MM.1S (cell line): ENCODE data around the gene HS3ST4.

Experiments used
- DNase-seq: peaks from one replicate; pipeline ENCODE4 v3.0.0-alpha.2; 2015
- H2AFZ ChIP-seq: fragments of 300-600 bp; sonication (generic); 2 replicates; pipeline ENCODE4 v1.6.0; 2016; ENCODE audit warnings: antibody characterized with exemption, low read length
- H3F3A ChIP-seq: fragments of 300-600 bp; sonication (generic); 2 replicates; pipeline ENCODE4 v1.6.1; 2016; ENCODE audit warnings: mild to moderate bottlenecking, antibody characterized with exemption, low read length, moderate library complexity, mixed read lengths; ENCODE audit not compliant: insufficient read depth
- H3K27ac ChIP-seq: fragments of 300-600 bp; sonication (generic); 2 replicates; pipeline ENCODE4 v1.5.1; 2016; ENCODE audit warnings: mild to moderate bottlenecking, low read length
- H3K27me3 ChIP-seq: fragments of 300-600 bp; sonication (generic); replicated peaks from 2 replicates; pipeline ENCODE4 v1.6.0; 2016; ENCODE audit warnings: low read length; ENCODE audit not compliant: insufficient read depth
- H3K36me3 ChIP-seq: fragments of 300-600 bp; sonication (generic); replicated peaks from 2 replicates; pipeline ENCODE4 v1.6.1; 2016; ENCODE audit warnings: mild to moderate bottlenecking, low read length, mixed read lengths; ENCODE audit not compliant: insufficient read depth
- H3K4me1 ChIP-seq: fragments of 300-600 bp; sonication (generic); 2 replicates; pipeline ENCODE4 v1.6.1; 2016; ENCODE audit warnings: low read length, mixed read lengths
- H3K4me2 ChIP-seq: fragments of 300-600 bp; sonication (generic); 2 replicates; pipeline ENCODE4 v1.6.0; 2016; ENCODE audit warnings: low read depth, low read length
- H3K4me3 ChIP-seq: fragments of 300-600 bp; sonication (generic); 2 replicates; pipeline ENCODE4 v1.5.1; 2016; ENCODE audit warnings: low read length, mixed read lengths
- H3K79me2 ChIP-seq: fragments of 300-600 bp; sonication (generic); 2 replicates; pipeline ENCODE4 v1.6.1; 2016; ENCODE audit warnings: mixed run types, low read length, mixed read lengths
- H3K9ac ChIP-seq: fragments of 300-600 bp; sonication (generic); 2 replicates; pipeline ENCODE4 v1.6.1; 2016; ENCODE audit warnings: low read length, mixed read lengths
- H3K9me2 ChIP-seq: fragments of 300-600 bp; sonication (generic); replicated peaks from 2 replicates; pipeline ENCODE4 v1.6.1; 2016; ENCODE audit warnings: mild to moderate bottlenecking, low read length, mixed read lengths; ENCODE audit not compliant: insufficient read depth
- H3K9me3 ChIP-seq: fragments of 300-600 bp; sonication (generic); replicated peaks from 2 replicates; pipeline ENCODE4 v1.6.1; 2016; ENCODE audit warnings: mild to moderate bottlenecking, low read length, mixed read lengths; ENCODE audit not compliant: insufficient read depth
- H4K20me1 ChIP-seq: fragments of 300-600 bp; sonication (generic); 2 replicates; pipeline ENCODE4 v1.6.1; 2016; ENCODE audit warnings: mild to moderate bottlenecking, low read length, moderate library complexity, mixed read lengths; ENCODE audit not compliant: insufficient read depth
- CTCF ChIP-seq: fragments of 300-600 bp; sonication (generic); IDR thresholded peaks from 2 replicates; pipeline ENCODE4 v1.5.1; 2016; ENCODE audit warnings: antibody characterized with exemption, low read length, mixed read lengths
- EZH2 ChIP-seq: fragments of 300-600 bp; sonication (generic); optimal IDR thresholded peaks from 2 replicates; pipeline ENCODE3; 2017; ENCODE audit warnings: low read depth, mild to moderate bottlenecking, antibody characterized with exemption, low read length, mixed read lengths
- EZH2phosphoT487 ChIP-seq: fragments of 300-600 bp; sonication (generic); IDR thresholded peaks from 2 replicates; pipeline ENCODE4 v1.6.1; 2018; ENCODE audit warnings: antibody characterized with exemption, low read length

Gene HS3ST4

GRCh38 chr16:25707553-25707952 is 15.8 kb downstream of the HS3ST4 start:
- H4K20me1 ChIP-seq = no peaks in the 10 kb centered on the region
- H3K4me3 ChIP-seq = no peak overlapping the region
- no peaks in the 10 kb centered on the region for H3K36me3 ChIP-seq
- H3K4me2 ChIP-seq = no peak overlapping the region
- H2AFZ ChIP-seq = no peak overlapping the region
- TF ChIP-seq EZH2phosphoT487 (no peak), EZH2 (no peak), CTCF (no peak)
- H3F3A ChIP-seq = no peaks in the 10 kb centered on the region
- no peaks in the 10 kb centered on the region for H3K9me2 ChIP-seq
- no peak overlapping the region for H3K27ac ChIP-seq
- H3K9ac ChIP-seq = no peak overlapping the region
- DNase-seq = no peak
- H3K4me1 ChIP-seq = no peaks in the 10 kb centered on the region
- H3K79me2 ChIP-seq = no peaks in the 10 kb centered on the region
- no peaks in the 10 kb centered on the region for H3K9me3 ChIP-seq
- H3K27me3 ChIP-seq = no peaks in the 10 kb centered on the region

GRCh38 chr16:25707982-25708583 is 16.3 kb downstream of the HS3ST4 start:
- H3K9me2 ChIP-seq = no peaks in the 10 kb centered on the region
- H3K4me2 ChIP-seq = no peak overlapping the region
- no peaks in the 10 kb centered on the region for H3K36me3 ChIP-seq
- H2AFZ ChIP-seq = no peak overlapping the region
- no peak for TF ChIP-seq EZH2phosphoT487
- peak; percentile 72 for TF ChIP-seq CTCF
- H3K4me3 ChIP-seq = no peak overlapping the region
- no peaks in the 10 kb centered on the region for H4K20me1 ChIP-seq
- no peaks in the 10 kb centered on the region for H3K9me3 ChIP-seq
- H3F3A ChIP-seq = no peaks in the 10 kb centered on the region
- no peaks in the 10 kb centered on the region for H3K4me1 ChIP-seq
- DNase-seq = peak; percentile 56
- H3K9ac ChIP-seq = no peak overlapping the region
- no peak overlapping the region for H3K27ac ChIP-seq
- no peaks in the 10 kb centered on the region for H3K27me3 ChIP-seq
- no peaks in the 10 kb centered on the region for H3K79me2 ChIP-seq

- Histone ChIP-seq H3K27ac (no peak overlapping the region), H3K9ac (no peak overlapping the region), H3K36me3 (no peaks in the 10 kb centered on the region), H4K20me1 (no peaks in the 10 kb centered on the region), H3K4me2 (no peak overlapping the region), H3F3A (no peaks in the 10 kb centered on the region), H3K9me3 (no peaks in the 10 kb centered on the region), H3K4me3 (no peak overlapping the region), H3K9me2 (no peaks in the 10 kb centered on the region), H2AFZ (no peak overlapping the region), H3K4me1 (no peaks in the 10 kb centered on the region), H3K27me3 (no peaks in the 10 kb centered on the region), H3K79me2 (no peaks in the 10 kb centered on the region)
- no peak for TF ChIP-seq CTCF
- DNase-seq = no peak
Measured at GRCh38 chr16:25709213-25709612, 17.5 kb downstream of the HS3ST4 start.
